GM10847 (cell line): ENCODE measurements around the gene ADAM17.

Experiments used
- POLR2A ChIP-seq: IDR thresholded peaks from 2 replicates; pipeline ENCODE4 v1.6.1; 2011; ENCODE audit not compliant: insufficient read length; ENCODE audit errors: extremely low read depth

ADAM17 gene

GRCh38 chr2:9573840-9574239 lies 18.2 kb upstream of the ADAM17 start:
- no peak for TF ChIP-seq POLR2A

- no peak for TF ChIP-seq POLR2A
Observed at GRCh38 chr2:9573013-9573720, 17.5 kb upstream of the ADAM17 start.

GRCh38 chr2:9570182-9571060 lies 14.8 kb upstream of the ADAM17 start:
- TF ChIP-seq POLR2A, result no peak

- TF ChIP-seq POLR2A, result no peak
Observed at GRCh38 chr2:9565436-9566153, 10.0 kb upstream of the ADAM17 start.

- TF ChIP-seq POLR2A, result no peak
Observed at GRCh38 chr2:9560628-9561027, 5.0 kb upstream of the ADAM17 start.

- no peak for TF ChIP-seq POLR2A
Observed at GRCh38 chr2:9558948-9559381, 3.3 kb upstream of the ADAM17 start.

- no peak for TF ChIP-seq POLR2A
Observed at GRCh38 chr2:9556121-9556743, 602 bp upstream of the ADAM17 start.

- no peak for TF ChIP-seq POLR2A
Observed at GRCh38 chr2:9554921-9555296, 721 bp downstream of the ADAM17 start.

- TF ChIP-seq POLR2A, result no peak
Observed at GRCh38 chr2:9552219-9553178, 3.1 kb downstream of the ADAM17 start.

GRCh38 chr2:9549420-9549819 lies 6.2 kb downstream of the ADAM17 start:
- TF ChIP-seq POLR2A, result no peak

- no peak for TF ChIP-seq POLR2A
Observed at GRCh38 chr2:9548506-9548905, 7.1 kb downstream of the ADAM17 start.

GRCh38 chr2:9547262-9547991 lies 8.2 kb downstream of the ADAM17 start:
- TF ChIP-seq POLR2A, result no peak

GRCh38 chr2:9545502-9545901 lies 10.1 kb downstream of the ADAM17 start:
- no peak for TF ChIP-seq POLR2A
